Panc1 (cell line): ENCODE data around the gene ADM2. TPM values are rescaled to one million over a fixed set of nuclear protein-coding genes. Genes with fewer than 3 reads are reported as not detected.
A peak's percentile ranks its signal among the peaks of the same experiment; 100 is the strongest.

Experiments
- ATAC-seq: fragments of 200-7000 bp; cut with Tn5 transposase; 2 replicates; pipeline ENCODE4 v1.9.1; 2020; ENCODE audit warnings: mild to moderate bottlenecking, moderate library complexity
- BruUV-seq: library from RNA; stranded (reverse); fragments of 400-500 nt; replicated peaks from 2 replicates; lab custom pipeline; 2021; lab: Mats Ljungman, UMichigan
- CTCF ChIA-PET: fragments of 300-600 bp; sonication (Branson Sonifier 250); formaldehyde crosslinking; loops from one replicate; lab custom pipeline; 2022; ENCODE audit warnings: antibody characterized with exemption; lab: Charles Lee
- POLR2A ChIA-PET: fragments of 300-600 bp; sonication (Branson Sonifier 250); formaldehyde crosslinking; loops from one replicate; lab custom pipeline; 2022; ENCODE audit warnings: antibody characterized with exemption; lab: Charles Lee
- DNase-seq: peaks from one replicate; pipeline ENCODE4 v3.0.0-alpha.2; 2010; ENCODE audit warnings: low read depth, low spot score
- H3K27ac ChIP-seq: 2 replicates; pipeline ENCODE4 v1.5.1; 2011; ENCODE audit warnings: mild to moderate bottlenecking, low read length, inconsistent platforms
- H3K27me3 ChIP-seq: fragments of 200-500 bp; sonication (Bioruptor generic); 2 replicates; pipeline ENCODE4 v1.6.0; 2014; ENCODE audit warnings: low read length, inconsistent platforms; ENCODE audit not compliant: control insufficient read depth, insufficient read depth
- H3K36me3 ChIP-seq: fragments of 200-500 bp; sonication (Bioruptor generic); 2 replicates; pipeline ENCODE4 v1.5.1; 2014; ENCODE audit warnings: inconsistent platforms, mild to moderate bottlenecking, low read length, moderate library complexity; ENCODE audit not compliant: control insufficient read depth, insufficient read depth
- H3K4me1 ChIP-seq: 2 replicates; pipeline ENCODE4 v1.5.1; 2011; ENCODE audit warnings: inconsistent platforms, mild to moderate bottlenecking, low read length, moderate library complexity; ENCODE audit not compliant: control insufficient read depth, insufficient read depth
- H3K4me3 ChIP-seq, 2 experiments: 2 replicates each; pipeline ENCODE4 v1.5.1; 2011 to 2012; ENCODE audit warnings: low read depth in 2 of 2, low read length in 2 of 2, mild to moderate bottlenecking in 2 of 2, inconsistent platforms in 1 of 2, moderate library complexity in 1 of 2
- H3K9me3 ChIP-seq: fragments of 200-500 bp; sonication (Bioruptor generic); 2 replicates; pipeline ENCODE4 v1.5.1; 2014; ENCODE audit warnings: low read depth, mild to moderate bottlenecking, inconsistent platforms, low read length, moderate library complexity; ENCODE audit not compliant: control insufficient read depth, insufficient read depth
- POLR2AphosphoS5 ChIP-seq: IDR thresholded peaks from 2 replicates; pipeline ENCODE4 v1.6.1; 2012; ENCODE audit warnings: mild to moderate bottlenecking, low read depth, low read length, moderate library complexity
- REST ChIP-seq, 2 experiments: IDR thresholded peaks; 2 replicates each; pipeline ENCODE4 v1.6.1; 2011 to 2012; ENCODE audit warnings: low read depth in 2 of 2, control low read depth in 1 of 2, low read length in 1 of 2, mild to moderate bottlenecking in 1 of 2, moderate library complexity in 1 of 2; ENCODE audit not compliant: insufficient read depth in 1 of 2
- SIN3A ChIP-seq: IDR thresholded peaks from 2 replicates; pipeline ENCODE4 v1.6.1; 2012; ENCODE audit warnings: low read depth, mild to moderate bottlenecking, low read length, moderate library complexity, borderline replicate concordance; ENCODE audit not compliant: insufficient read depth
- TCF7L2 ChIP-seq: IDR thresholded peaks from 2 replicates; pipeline ENCODE4 v1.6.1; 2011; ENCODE audit warnings: mild to moderate bottlenecking, low read depth, low read length, inconsistent platforms
- in situ Hi-C: cut with HindIII; loops from 2 replicates; pipeline ENCODE4 v1.10.0; 2016; ENCODE audit warnings: low sequenced_read_pairs, low pct_unique_long_range_greater_than_20kb
- intact Hi-C: fragments of 100-400 bp; cut with micrococcal nuclease; formaldehyde crosslinking; loops from one replicate; pipeline ENCODE4 v1.10.0; 2022; ENCODE audit not compliant: unreplicated experiment
- total RNA-seq: library from RNA; stranded (reverse); gene quantifications from one replicate; pipeline ENCODE4 v1.2.1, GENCODE V29; 2021; ENCODE audit not compliant: unreplicated experiment

The ADM2 gene
- total RNA-seq, 1 experiment from 2014 or later = 3.9 TPM

GRCh38 chr22:50528682-50529415, 47.5 kb downstream of the ADM2 start:
- ChIA-PET POLR2A (interaction anchor here (0.5 kb wide), 1 partner anchor 98 kb away, joined by 4 read pairs; no protein-coding TSS in a partner anchor), CTCF (interaction anchor here (0.6 kb wide), 1 partner anchor 92 kb away, joined by 4 read pairs; no protein-coding TSS in a partner anchor)
- H3K36me3 ChIP-seq = no peaks in the 10 kb centered on the region; the same call in 1 of the 2 replicates
- in situ Hi-C loops = no loop called here
- BruUV-seq = no TSS peak
- H3K9me3 ChIP-seq = no peaks in the 10 kb centered on the region
- H3K27ac ChIP-seq = peak overlapping the region; percentile 78
- H3K4me3 ChIP-seq = peak overlapping the region; percentile 56 to 79
- ATAC-seq = no peak
- H3K4me1 ChIP-seq = peaks cover 7% of the 10 kb centered on the region
- H3K27me3 ChIP-seq = no peaks in the 10 kb centered on the region
- TF ChIP-seq SIN3A (no peak), REST (IDR thresholded peaks at IDR 0.05; ENCODE audit: insufficient read depth in 1 of 2, low read depth in 2 of 2, low read length in 1 of 2) (0 out of 4 replicates have a peak, but pooled peaks of 1 of the 2 experiments have one; percentile 10)
- DNase-seq = no peak
- intact Hi-C loops = no loop called here

DNA sequence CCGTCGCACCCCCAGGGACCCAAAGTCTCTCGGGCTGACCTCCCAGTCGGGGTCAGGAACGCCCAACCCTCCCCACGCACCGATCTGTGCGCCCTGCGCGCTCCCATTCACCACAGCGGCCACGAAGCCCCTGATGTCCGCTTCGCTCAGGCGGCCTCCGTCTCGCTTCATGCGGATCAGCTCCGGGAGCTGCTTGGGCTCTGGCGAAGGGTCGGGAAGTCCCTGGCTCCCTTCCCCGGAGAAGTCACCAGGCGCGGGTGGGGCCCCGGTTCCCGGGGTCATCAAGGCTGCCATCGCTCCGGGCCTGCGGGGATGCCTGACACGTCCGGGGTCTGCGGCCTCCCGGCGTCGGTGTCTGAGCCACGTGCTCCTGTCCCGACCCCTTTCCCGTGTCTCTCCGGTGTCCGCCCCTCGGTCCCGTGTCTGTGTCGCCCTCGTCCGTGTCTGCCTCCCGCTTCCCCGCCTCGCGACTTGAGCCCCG, 48.1 kb downstream of the ADM2 start:
- peak overlapping the region; percentile 56 to 79 for H3K4me3 ChIP-seq
- H3K4me1 ChIP-seq = peaks cover 7% of the 10 kb centered on the region
- no peak for ATAC-seq

More for the DNA sequence above, 48.1 kb downstream of the ADM2 start:
- H3K27ac ChIP-seq = peak overlapping the region; percentile 78
- no peak for DNase-seq
- ChIA-PET POLR2A (interaction anchor here (0.5 kb wide), 1 partner anchor 98 kb away, joined by 4 read pairs; no protein-coding TSS in a partner anchor), CTCF (no interaction called here)
- no peaks in the 10 kb centered on the region for H3K9me3 ChIP-seq
- BruUV-seq = no TSS peak
- in situ Hi-C loops (no loop called here), intact Hi-C loops (no loop called here)
- no peaks in the 10 kb centered on the region; the same call in 1 of the 2 replicates for H3K36me3 ChIP-seq
- TF ChIP-seq TCF7L2 = no peak
- TF ChIP-seq POLR2AphosphoS5 = no peak
- no peak for TF ChIP-seq SIN3A
- no peak for TF ChIP-seq REST (IDR thresholded peaks at IDR 0.05; ENCODE audit: insufficient read depth in 1 of 2, low read depth in 2 of 2, low read length in 1 of 2)
- no peaks in the 10 kb centered on the region for H3K27me3 ChIP-seq
